Subcutaneous abdominal adipose tissue (tissue), 5 donors: ENCODE data around the gene SEBOX.
A peak's percentile ranks its signal among the peaks of the same experiment; 100 is the strongest.

Experiments used
- H3K27ac ChIP-seq: one replicate; pipeline ENCODE4 v1.7.0; 2013; ENCODE audit warnings: low read depth, mild to moderate bottlenecking, inconsistent platforms, low read length, moderate library complexity
- H3K27me3 ChIP-seq, 5 donors: one replicate each; pipeline ENCODE4 v1.7.0; 2013; ENCODE audit warnings: low read length in 5 of 5, inconsistent platforms in 1 of 5; ENCODE audit not compliant: control insufficient read depth in 5 of 5, insufficient read depth in 4 of 5
- H3K36me3 ChIP-seq, 5 donors: one replicate each; pipeline ENCODE4 v1.7.0; 2013; ENCODE audit warnings: low read length in 5 of 5; ENCODE audit not compliant: control insufficient read depth in 5 of 5, insufficient read depth in 5 of 5
- H3K4me1 ChIP-seq, 5 donors: one replicate each; pipeline ENCODE4 v1.7.0; 2013; ENCODE audit warnings: low read length in 5 of 5, mild to moderate bottlenecking in 3 of 5, moderate library complexity in 1 of 5; ENCODE audit not compliant: control insufficient read depth in 5 of 5, insufficient read depth in 5 of 5
- H3K4me3 ChIP-seq, 5 donors: one replicate each; pipeline ENCODE4 v1.7.0; 2013; ENCODE audit warnings: low read length in 5 of 5, low read depth in 1 of 5
- H3K9ac ChIP-seq, 5 donors: one replicate each; pipeline ENCODE4 v1.7.0; 2013; ENCODE audit warnings: low read length in 5 of 5, mild to moderate bottlenecking in 4 of 5, moderate library complexity in 3 of 5
- H3K9me3 ChIP-seq, 5 donors: one replicate each; pipeline ENCODE4 v1.7.0; 2013; ENCODE audit warnings: low read length in 5 of 5; ENCODE audit not compliant: control insufficient read depth in 5 of 5
- donor health status: healthy.
- donor health status: healthy.
- donor health status: healthy.
- donor health status: healthy.
- donor health status: healthy.

SEBOX gene

GRCh38 chr17:28369684-28370034 is 4.7 kb upstream of the SEBOX start:
- Histone ChIP-seq H3K4me3 (no peak overlapping the region), H3K27me3 (peaks cover 0 to 14% (median 0%) of the 10 kb centered on the region in 5 donors), H3K9ac (no peak overlapping the region), H3K36me3 (peaks cover 0 to 23% (median 6%) of the 10 kb centered on the region in 5 donors), H3K9me3 (no peaks in the 10 kb centered on the region), H3K4me1 (peaks cover 3 to 26% (median 19%) of the 10 kb centered on the region in 5 donors), H3K27ac (no peak overlapping the region)

GRCh38 chr17:28368915-28369683 is 4.1 kb upstream of the SEBOX start:
- Histone ChIP-seq H3K27ac (no peak overlapping the region), H3K4me3 (no peak overlapping the region), H3K4me1 (peaks cover 3 to 26% (median 19%) of the 10 kb centered on the region in 5 donors), H3K27me3 (peaks cover 0 to 14% (median 0%) of the 10 kb centered on the region in 5 donors), H3K9ac (no peak overlapping the region), H3K36me3 (peaks cover 0 to 29% (median 9%) of the 10 kb centered on the region in 5 donors), H3K9me3 (no peaks in the 10 kb centered on the region)

- no peak overlapping the region for H3K4me3 ChIP-seq
- peaks cover 0 to 36% (median 16%) of the 10 kb centered on the region in 5 donors for H3K36me3 ChIP-seq
- peaks cover 3 to 26% (median 19%) of the 10 kb centered on the region in 5 donors for H3K4me1 ChIP-seq
- H3K9ac ChIP-seq: no peak overlapping the region
- no peak overlapping the region for H3K27ac ChIP-seq
- H3K9me3 ChIP-seq: no peaks in the 10 kb centered on the region
- H3K27me3 ChIP-seq: peaks cover 0 to 11% (median 0%) of the 10 kb centered on the region in 5 donors
Measured at GRCh38 chr17:28368306-28368831, 3.4 kb upstream of the SEBOX start.

GRCh38 chr17:28367641-28368305 is 2.8 kb upstream of the SEBOX start:
- Histone ChIP-seq H3K9me3 (no peaks in the 10 kb centered on the region), H3K27me3 (peaks cover 0 to 9% (median 0%) of the 10 kb centered on the region in 5 donors), H3K4me3 (no peak overlapping the region), H3K9ac (no peak overlapping the region), H3K4me1 (peaks cover 2 to 23% (median 17%) of the 10 kb centered on the region in 5 donors), H3K36me3 (peaks cover 0 to 42% (median 22%) of the 10 kb centered on the region in 5 donors), H3K27ac (no peak overlapping the region)

- H3K9ac ChIP-seq: no peak overlapping the region
- H3K27ac ChIP-seq: no peak overlapping the region
- H3K4me1 ChIP-seq: peaks cover 0 to 11% (median 6%) of the 10 kb centered on the region in 5 donors
- no peaks in the 10 kb centered on the region for H3K9me3 ChIP-seq
- H3K36me3 ChIP-seq: peaks cover 5 to 54% (median 33%) of the 10 kb centered on the region in 5 donors
- no peak overlapping the region for H3K4me3 ChIP-seq
- H3K27me3 ChIP-seq: peaks cover 0 to 1% (median 0%) of the 10 kb centered on the region in 5 donors
Measured at GRCh38 chr17:28366605-28367004, 1.6 kb upstream of the SEBOX start.

- no peak overlapping the region for H3K9ac ChIP-seq
- H3K27me3 ChIP-seq: no peaks in the 10 kb centered on the region
- no peaks in the 10 kb centered on the region for H3K9me3 ChIP-seq
- H3K36me3 ChIP-seq: peaks cover 10 to 65% (median 44%) of the 10 kb centered on the region in 5 donors
- no peak overlapping the region for H3K4me3 ChIP-seq
- no peak overlapping the region for H3K27ac ChIP-seq
- peaks cover 0 to 6% (median 4%) of the 10 kb centered on the region in 5 donors for H3K4me1 ChIP-seq
Measured at GRCh38 chr17:28365487-28365886, 488 bp upstream of the SEBOX start.

GRCh38 chr17:28363776-28364650 is 986 bp downstream of the SEBOX start:
- H3K4me3 ChIP-seq: no peak overlapping the region
- H3K27ac ChIP-seq: no peak overlapping the region
- no peaks in the 10 kb centered on the region for H3K4me1 ChIP-seq
- H3K9me3 ChIP-seq: no peaks in the 10 kb centered on the region
- no peak overlapping the region for H3K9ac ChIP-seq
- no peaks in the 10 kb centered on the region for H3K27me3 ChIP-seq
- peaks cover 14 to 78% (median 56%) of the 10 kb centered on the region in 5 donors for H3K36me3 ChIP-seq

GRCh38 chr17:28363186-28363585 is 1.8 kb downstream of the SEBOX start:
- Histone ChIP-seq H3K4me3 (no peak overlapping the region), H3K27ac (no peak overlapping the region), H3K36me3 (peaks cover 14 to 78% (median 57%) of the 10 kb centered on the region in 5 donors), H3K9ac (no peak overlapping the region), H3K27me3 (no peaks in the 10 kb centered on the region), H3K9me3 (no peaks in the 10 kb centered on the region), H3K4me1 (peaks cover 0 to 6% (median 5%) of the 10 kb centered on the region in 5 donors)

- peaks cover 9 to 27% (median 24%) of the 10 kb centered on the region in 5 donors for H3K4me1 ChIP-seq
- peaks cover 24 to 57% (median 53%) of the 10 kb centered on the region in 5 donors for H3K36me3 ChIP-seq
- H3K9me3 ChIP-seq: no peaks in the 10 kb centered on the region
- peak overlapping the region; percentile 78 for H3K27ac ChIP-seq
- H3K27me3 ChIP-seq: no peaks in the 10 kb centered on the region
- H3K4me3 ChIP-seq: peak overlapping the region; percentile 91 to 94 (median 92)
- peak overlapping the region in 4 of 5 donors; percentile 88 to 99 (median 96) for H3K9ac ChIP-seq
Measured at GRCh38 chr17:28357901-28358197, 7.2 kb downstream of the SEBOX start.
